GM23338 (cell line): ENCODE measurements around the gene XIRP2. TPM values are rescaled to one million over a fixed set of nuclear protein-coding genes. Genes with fewer than 3 reads are reported as not detected.
A peak's percentile ranks its signal among the peaks of the same experiment; 100 is the strongest.

Experiments used
- ATAC-seq: fragments of 200-7000 bp; cut with Tn5 transposase; 3 replicates; pipeline ENCODE4 v1.9.1; 2020
- DNase-seq: peaks from one replicate; pipeline ENCODE4 v3.0.0-alpha.2; 2015; ENCODE audit warnings: low spot score
- H2AFZ ChIP-seq: fragments of 200-600 bp; sonication (generic); 2 replicates; pipeline ENCODE4 v1.8.0; 2016; ENCODE audit warnings: antibody characterized with exemption, mild to moderate bottlenecking, moderate library complexity
- H3F3A ChIP-seq: fragments of 200-600 bp; sonication (generic); replicated peaks from 2 replicates; pipeline ENCODE4 v1.8.0; 2017; ENCODE audit warnings: antibody characterized with exemption, mixed run types, low read depth
- H3K27ac ChIP-seq: fragments of 200-600 bp; sonication (generic); 2 replicates; pipeline ENCODE4 v1.6.1; 2016; ENCODE audit warnings: low read depth
- H3K27me3 ChIP-seq: fragments of 200-600 bp; sonication (generic); 2 replicates; pipeline ENCODE4 v1.8.0; 2016; ENCODE audit warnings: mild to moderate bottlenecking, mixed run types, moderate library complexity; ENCODE audit not compliant: insufficient read depth
- H3K36me3 ChIP-seq: fragments of 200-600 bp; sonication (generic); 2 replicates; pipeline ENCODE4 v1.8.0; 2016; ENCODE audit warnings: mild to moderate bottlenecking; ENCODE audit not compliant: insufficient read depth
- H3K4me1 ChIP-seq: fragments of 200-600 bp; sonication (generic); 2 replicates; pipeline ENCODE4 v1.8.0; 2016; ENCODE audit warnings: mild to moderate bottlenecking, moderate library complexity; ENCODE audit not compliant: insufficient read depth
- H3K4me2 ChIP-seq: fragments of 200-600 bp; sonication (generic); 2 replicates; pipeline ENCODE4 v1.7.1; 2017; ENCODE audit warnings: mixed run types
- H3K4me3 ChIP-seq: fragments of 200-600 bp; sonication (generic); 2 replicates; pipeline ENCODE4 v1.6.1; 2016; ENCODE audit warnings: mixed run types
- H3K79me2 ChIP-seq: fragments of 200-600 bp; sonication (generic); replicated peaks from 2 replicates; pipeline ENCODE4 v1.8.0; 2017; ENCODE audit warnings: mild to moderate bottlenecking; ENCODE audit not compliant: insufficient read depth
- H3K9me2 ChIP-seq: fragments of 200-600 bp; sonication (generic); 2 replicates; pipeline ENCODE4 v1.8.0; 2017; ENCODE audit not compliant: insufficient read depth
- H4K20me1 ChIP-seq: fragments of 200-600 bp; sonication (generic); replicated peaks from 2 replicates; pipeline ENCODE4 v1.8.0; 2017; ENCODE audit warnings: mild to moderate bottlenecking; ENCODE audit not compliant: insufficient read depth
- H3K27ac Mint-ChIP-seq: 2 replicates; pipeline ENCODE4 v1.8.0; 2020; ENCODE audit warnings: inconsistent platforms, mild to moderate bottlenecking, moderate library complexity, mixed read lengths
- H3K27me3 Mint-ChIP-seq: 3 replicates; pipeline ENCODE4 v1.8.0; 2022; ENCODE audit warnings: low read depth, mild to moderate bottlenecking, moderate library complexity, mixed read lengths, inconsistent platforms; ENCODE audit not compliant: insufficient read depth, poor library complexity
- H3K36me3 Mint-ChIP-seq: 3 replicates; pipeline ENCODE4 v1.8.0; 2021; ENCODE audit warnings: low read depth, mild to moderate bottlenecking, inconsistent platforms, moderate library complexity, mixed read lengths
- H3K4me1 Mint-ChIP-seq: 3 replicates; pipeline ENCODE4 v1.8.0; 2020; ENCODE audit warnings: mild to moderate bottlenecking, inconsistent platforms, mixed read lengths
- H3K4me3 Mint-ChIP-seq: 3 replicates; pipeline ENCODE4 v1.8.0; 2021; ENCODE audit warnings: moderate library complexity, mild to moderate bottlenecking, inconsistent platforms, mixed read lengths
- H3K9me3 Mint-ChIP-seq: 3 replicates; pipeline ENCODE4 v1.8.0; 2020; ENCODE audit warnings: moderate library complexity, mild to moderate bottlenecking, inconsistent platforms, mixed read lengths
- CREB1 ChIP-seq: fragments of 250-450 bp; sonication (Bioruptor Pico); IDR thresholded peaks from 2 replicates; pipeline ENCODE4 v1.5.0; 2020; ENCODE audit warnings: low read depth, mild to moderate bottlenecking, moderate library complexity
- EZH2 ChIP-seq: fragments of 200-600 bp; sonication (generic); IDR thresholded peaks from one replicate; pipeline ENCODE4 v1.8.0; 2017; ENCODE audit warnings: antibody characterized with exemption, mild to moderate bottlenecking, low read depth; ENCODE audit not compliant: unreplicated experiment
- EZH2phosphoT487 ChIP-seq: fragments of 200-600 bp; sonication (generic); IDR thresholded peaks from one replicate; pipeline ENCODE4 v1.8.1; 2018; ENCODE audit warnings: antibody characterized with exemption; ENCODE audit not compliant: unreplicated experiment
- JUNB ChIP-seq: IDR thresholded peaks from one replicate; pipeline ENCODE4 v1.6.1; 2016; ENCODE audit warnings: antibody characterized with exemption; ENCODE audit not compliant: unreplicated experiment
- NANOG ChIP-seq: IDR thresholded peaks from 2 replicates; pipeline ENCODE4 v1.6.1; 2016; ENCODE audit warnings: antibody characterized with exemption, borderline replicate concordance
- STAT1 ChIP-seq: IDR thresholded peaks from one replicate; pipeline ENCODE4 v1.6.1; 2016; ENCODE audit warnings: antibody characterized with exemption; ENCODE audit not compliant: unreplicated experiment
- ZNF331 ChIP-seq: fragments of 250-450 bp; sonication (Bioruptor Pico); IDR thresholded peaks from 2 replicates; pipeline ENCODE4 v1.5.0; 2020; ENCODE audit warnings: low read depth, mild to moderate bottlenecking, moderate library complexity
- ZNF462 ChIP-seq: fragments of 250-450 bp; sonication (Bioruptor Pico); IDR thresholded peaks from 2 replicates; pipeline ENCODE4 v1.5.0; 2020; ENCODE audit warnings: mild to moderate bottlenecking, moderate library complexity
- polyA plus RNA-seq: library from polyadenylated mRNA; unstranded; fragments of >200 nt; fragmentation: Nextera tagmentation; extraction: Ambion mirVana; gene quantifications from 2 replicates; pipeline ENCODE4 v1.2.1, GENCODE V29; 2016
- total RNA-seq: library from RNA; depleted of rRNA; stranded (reverse); fragments of >200 nt; shearing (Covaris generic); gene quantifications from 2 replicates; pipeline ENCODE4 v1.2.3, GENCODE V29; 2014
- TF ChIP-seq, protein P1 (sequence below), 2 experiments: fragments of 200-600 bp in 1 of 2; sonication (generic) in 1 of 2; conservative IDR thresholded peaks; 2 replicates each; pipeline versions ENCODE4 v1.5.1 to v1.6.1; 2016 to 2017; ENCODE audit warnings: antibody characterized with exemption in 2 of 2, low read depth in 2 of 2, mild to moderate bottlenecking in 2 of 2, moderate library complexity in 1 of 2

The XIRP2 gene
- total and polyA plus RNA-seq, 2 experiments from 2014 or later, result 0.17 to 0.31 TPM

DNA sequence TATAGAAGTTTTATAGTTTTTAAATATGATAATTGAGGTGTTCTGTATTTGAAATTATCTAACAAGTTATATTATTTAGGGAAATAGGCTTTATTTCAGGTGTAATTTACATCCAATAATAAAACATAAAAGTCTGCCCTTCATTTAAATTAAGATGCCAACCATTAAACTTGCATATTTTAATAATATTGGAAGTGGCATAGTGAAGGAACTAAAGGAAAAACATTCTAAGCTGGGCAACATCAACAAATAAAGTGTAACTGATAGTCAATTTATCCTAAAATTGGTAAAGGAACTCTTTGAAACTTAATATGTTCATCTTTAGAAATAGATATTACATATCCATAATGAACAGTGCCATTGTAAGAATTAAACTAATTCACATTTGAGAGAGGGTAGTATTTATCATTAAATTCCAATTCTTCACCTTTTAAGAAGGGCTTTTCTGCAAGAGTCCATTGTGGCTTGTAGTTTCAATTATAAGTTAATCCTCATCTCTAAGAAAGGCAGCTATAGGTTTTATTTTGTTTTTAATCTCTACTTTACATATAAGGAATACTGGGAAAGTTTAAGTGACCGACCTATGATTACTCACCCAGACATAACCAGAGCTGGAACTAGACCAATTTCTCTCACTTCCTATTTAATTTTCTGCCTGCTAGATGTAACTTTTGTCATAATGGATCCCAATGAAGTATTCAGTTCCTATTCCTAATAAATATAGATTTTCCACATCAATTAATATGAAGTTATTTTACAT is 401.6 kb downstream of the XIRP2 start (continued):
- TF ChIP-seq ZNF462 (CRISPR knock-in tag), result no peak
- no peak for TF ChIP-seq JUNB
- TF ChIP-seq, protein P1, sequence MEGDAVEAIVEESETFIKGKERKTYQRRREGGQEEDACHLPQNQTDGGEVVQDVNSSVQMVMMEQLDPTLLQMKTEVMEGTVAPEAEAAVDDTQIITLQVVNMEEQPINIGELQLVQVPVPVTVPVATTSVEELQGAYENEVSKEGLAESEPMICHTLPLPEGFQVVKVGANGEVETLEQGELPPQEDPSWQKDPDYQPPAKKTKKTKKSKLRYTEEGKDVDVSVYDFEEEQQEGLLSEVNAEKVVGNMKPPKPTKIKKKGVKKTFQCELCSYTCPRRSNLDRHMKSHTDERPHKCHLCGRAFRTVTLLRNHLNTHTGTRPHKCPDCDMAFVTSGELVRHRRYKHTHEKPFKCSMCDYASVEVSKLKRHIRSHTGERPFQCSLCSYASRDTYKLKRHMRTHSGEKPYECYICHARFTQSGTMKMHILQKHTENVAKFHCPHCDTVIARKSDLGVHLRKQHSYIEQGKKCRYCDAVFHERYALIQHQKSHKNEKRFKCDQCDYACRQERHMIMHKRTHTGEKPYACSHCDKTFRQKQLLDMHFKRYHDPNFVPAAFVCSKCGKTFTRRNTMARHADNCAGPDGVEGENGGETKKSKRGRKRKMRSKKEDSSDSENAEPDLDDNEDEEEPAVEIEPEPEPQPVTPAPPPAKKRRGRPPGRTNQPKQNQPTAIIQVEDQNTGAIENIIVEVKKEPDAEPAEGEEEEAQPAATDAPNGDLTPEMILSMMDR (conservative IDR thresholded peaks at IDR 0.05; ENCODE audit: low read depth in 2 of 2), result no peak
- no peak for TF ChIP-seq STAT1

- Histone ChIP-seq H3K27ac (peak within 1 kb of the TSS; percentile 93), H3K4me2 (peak within 1 kb of the TSS; percentile 82), H3K4me1 (peaks cover 57% of the 10 kb centered on the region), H3K9me2 (no peaks in the 10 kb centered on the region), H2AFZ (0 out of 2 replicates have a peak within 1 kb of the TSS, but pooled peaks have one; percentile 1), H3K36me3 (no peaks in the 10 kb centered on the region), H3K79me2 (peaks cover 42% of the 10 kb centered on the region), H4K20me1 (no peaks in the 10 kb centered on the region), H3K4me3 (peak within 1 kb of the TSS; percentile 69), H3K27me3 (peaks cover 16% of the 10 kb centered on the region; the same call in 1 of the 2 replicates), H3F3A (no peaks in the 10 kb centered on the region; the same call in 1 of the 2 replicates)
- peaks cover 52% of the 10 kb centered on the region for H3K4me1 Mint-ChIP-seq
- H3K36me3 Mint-ChIP-seq, result no peaks in the 10 kb centered on the region; the same call in 2 of the 3 replicates
- H3K9me3 Mint-ChIP-seq, result peaks cover 2% of the 10 kb centered on the region; the same call in 1 of the 3 replicates
- DNase-seq (peak; percentile 97), ATAC-seq (peak; percentile 82)
- peak within 1 kb of the TSS; percentile 94 for H3K4me3 Mint-ChIP-seq
- H3K27me3 Mint-ChIP-seq, result peaks cover 4% of the 10 kb centered on the region
- H3K27ac Mint-ChIP-seq, result peak within 1 kb of the TSS; percentile 89
- TF ChIP-seq CREB1 (peak; percentile 19; the same call in 1 of the 2 replicates), ZNF331 (CRISPR knock-in tag) (no peak), NANOG (no peak), EZH2phosphoT487 (no peak), EZH2 (no peak)
- TF ChIP-seq, protein P1 (conservative IDR thresholded peaks at IDR 0.05; ENCODE audit: low read depth in 2 of 2), result peak; percentile 37 to 69; a peak in 3 of 4 replicates
These were observed 404.3 kb downstream of the XIRP2 start, which contains the start of gene B3GALT1 for GRCh38 chr2:167292430-167293171. Gene B3GALT1, plus strand, starts transcription at chr2:167293001.
